SK-N-SH treated with all-trans-retinoic acid at 6 μM for 48 hours (cell line): ENCODE results near the gene ORM1.

ENCODE experiments used
- ATAC-seq: fragments of 200-7000 bp; cut with Tn5 transposase; 3 replicates; pipeline ENCODE4 v1.9.1; 2020; ENCODE audit warnings: mild to moderate bottlenecking, moderate library complexity
- ARNTL ChIP-seq: fragments of 450-650 bp; formaldehyde crosslinking; IDR thresholded peaks from 2 replicates; pipeline ENCODE4 v1.5.0; 2020; ENCODE audit warnings: low read depth, mild to moderate bottlenecking, moderate library complexity, borderline replicate concordance
- BACH2 ChIP-seq: fragments of 250-450 bp; sonication (Bioruptor Pico); IDR thresholded peaks from 2 replicates; pipeline ENCODE4 v1.9.0; 2021; ENCODE audit warnings: mild to moderate bottlenecking, borderline replicate concordance
- CREB5 ChIP-seq: fragments of 250-450 bp; sonication (Bioruptor Pico); IDR thresholded peaks from 2 replicates; pipeline ENCODE4 v1.5.1; 2020; ENCODE audit warnings: low read depth, mild to moderate bottlenecking, moderate library complexity
- CSDC2 ChIP-seq: fragments of 250-450 bp; sonication (Bioruptor Pico); IDR thresholded peaks from 2 replicates; pipeline ENCODE4 v1.5.0; 2020; ENCODE audit warnings: mild to moderate bottlenecking, moderate library complexity
- CSRNP3 ChIP-seq: fragments of 250-450 bp; sonication (Bioruptor Pico); IDR thresholded peaks from 2 replicates; pipeline ENCODE4 v1.5.1; 2021; ENCODE audit warnings: mild to moderate bottlenecking, moderate library complexity
- ESRRG ChIP-seq: fragments of 250-450 bp; sonication (Bioruptor Pico); IDR thresholded peaks from 2 replicates; pipeline ENCODE4 v1.6.1; 2021; ENCODE audit warnings: mild to moderate bottlenecking
- GLIS3 ChIP-seq: fragments of 250-450 bp; sonication (Bioruptor Pico); IDR thresholded peaks from 2 replicates; pipeline ENCODE4 v1.5.0; 2020; ENCODE audit warnings: mild to moderate bottlenecking, moderate library complexity
- ISL1 ChIP-seq: fragments of 250-450 bp; sonication (Bioruptor Pico); IDR thresholded peaks from 2 replicates; pipeline ENCODE4 v2.1.2; 2022; ENCODE audit warnings: mild to moderate bottlenecking, moderate library complexity
- PATZ1 ChIP-seq: fragments of 250-450 bp; sonication (Bioruptor Pico); IDR thresholded peaks from 2 replicates; pipeline ENCODE4 v1.8.0; 2020; ENCODE audit warnings: mild to moderate bottlenecking, moderate library complexity, borderline replicate concordance
- POU6F1 ChIP-seq: fragments of 250-450 bp; sonication (Bioruptor Pico); IDR thresholded peaks from 2 replicates; pipeline ENCODE4 v1.8.0; 2021; ENCODE audit warnings: low read depth, mild to moderate bottlenecking, moderate library complexity, borderline replicate concordance
- PPARA ChIP-seq: fragments of 250-450 bp; sonication (Bioruptor Pico); IDR thresholded peaks from 2 replicates; pipeline ENCODE4 v1.5.0; 2020; ENCODE audit warnings: mild to moderate bottlenecking, borderline replicate concordance
- RARB ChIP-seq: fragments of 250-450 bp; sonication (Bioruptor Pico); IDR thresholded peaks from 2 replicates; pipeline ENCODE4 v1.8.0; 2021; ENCODE audit warnings: mild to moderate bottlenecking, moderate library complexity
- TCF4 ChIP-seq: fragments of 250-450 bp; sonication (Bioruptor Pico); IDR thresholded peaks from 2 replicates; pipeline ENCODE4 v1.8.0; 2021; ENCODE audit warnings: mild to moderate bottlenecking, moderate library complexity, borderline replicate concordance
- TOX ChIP-seq: fragments of 250-450 bp; sonication (Bioruptor Pico); IDR thresholded peaks from 2 replicates; pipeline ENCODE4 v1.8.0; 2021; ENCODE audit warnings: mild to moderate bottlenecking, moderate library complexity, borderline replicate concordance
- TSHZ2 ChIP-seq: fragments of 250-450 bp; sonication (Bioruptor Pico); IDR thresholded peaks from 2 replicates; pipeline ENCODE4 v1.5.0; 2020; ENCODE audit warnings: mild to moderate bottlenecking, moderate library complexity
- ZC3H10 ChIP-seq: fragments of 250-450 bp; sonication (Bioruptor Pico); IDR thresholded peaks from 2 replicates; pipeline ENCODE4 v1.5.1; 2021; ENCODE audit warnings: mild to moderate bottlenecking, moderate library complexity
- ZFP3 ChIP-seq: fragments of 250-450 bp; sonication (Bioruptor Pico); IDR thresholded peaks from 2 replicates; pipeline ENCODE4 v1.5.0; 2020; ENCODE audit warnings: mild to moderate bottlenecking, moderate library complexity
- ZFP30 ChIP-seq: fragments of 450-650 bp; formaldehyde crosslinking; IDR thresholded peaks from 2 replicates; pipeline ENCODE4 v1.5.0; 2022; ENCODE audit warnings: mild to moderate bottlenecking, moderate library complexity
- ZNF565 ChIP-seq: fragments of 450-650 bp; formaldehyde crosslinking; conservative IDR thresholded peaks from 2 replicates; pipeline ENCODE4 v1.5.0; 2020; ENCODE audit warnings: low read depth, mild to moderate bottlenecking, moderate library complexity
- ZNF70 ChIP-seq: fragments of 450-650 bp; formaldehyde crosslinking; IDR thresholded peaks from 2 replicates; pipeline ENCODE4 v1.5.0; 2020; ENCODE audit warnings: mild to moderate bottlenecking, moderate library complexity
- ZNF8 ChIP-seq: fragments of 450-650 bp; formaldehyde crosslinking; IDR thresholded peaks from 2 replicates; pipeline ENCODE4 v1.5.0; 2020; ENCODE audit warnings: mild to moderate bottlenecking, moderate library complexity

Gene ORM1

GRCh38 chr9:114308361-114308950 is 14.4 kb upstream of the ORM1 start:
- ATAC-seq = no peak
- TF ChIP-seq RARB (CRISPR knock-in tag) (no peak), ZFP3 (CRISPR knock-in tag) (no peak), CSRNP3 (CRISPR knock-in tag) (no peak), ZNF565 (CRISPR knock-in tag) (no peak), PATZ1 (CRISPR knock-in tag) (no peak), BACH2 (CRISPR knock-in tag) (no peak), TOX (CRISPR knock-in tag) (no peak), PPARA (CRISPR knock-in tag) (no peak), ZNF8 (CRISPR knock-in tag) (no peak), GLIS3 (no peak), ZNF70 (CRISPR knock-in tag) (no peak), ARNTL (no peak), ZFP30 (CRISPR knock-in tag) (no peak)

- no peak for TF ChIP-seq ZC3H10
- no peak for TF ChIP-seq RARB (CRISPR knock-in tag)
- no peak for TF ChIP-seq CREB5 (CRISPR knock-in tag)
- TF ChIP-seq TCF4 (CRISPR knock-in tag) = no peak
- TF ChIP-seq ZNF8 (CRISPR knock-in tag) = no peak
- TF ChIP-seq POU6F1 = no peak
- TF ChIP-seq PPARA (CRISPR knock-in tag) = no peak
- no peak for TF ChIP-seq ISL1 (CRISPR knock-in tag)
- no peak for TF ChIP-seq CSRNP3 (CRISPR knock-in tag)
- TF ChIP-seq CSDC2 (CRISPR knock-in tag) = no peak
- TF ChIP-seq GLIS3 = no peak
- TF ChIP-seq ZNF70 (CRISPR knock-in tag) = no peak
- TF ChIP-seq TOX (CRISPR knock-in tag) = no peak
- no peak for ATAC-seq
These were observed 13.8 kb upstream of the ORM1 start for GRCh38 chr9:114309096-114309495.

- no peak for ATAC-seq
- TF ChIP-seq PATZ1 (CRISPR knock-in tag) (no peak), ISL1 (CRISPR knock-in tag) (no peak), ZFP30 (CRISPR knock-in tag) (no peak), TSHZ2 (CRISPR knock-in tag) (no peak), CREB5 (CRISPR knock-in tag) (no peak), ZNF8 (CRISPR knock-in tag) (no peak), ESRRG (CRISPR knock-in tag) (no peak), ZNF70 (CRISPR knock-in tag) (no peak), ARNTL (no peak)
These were observed 12.1 kb upstream of the ORM1 start for GRCh38 chr9:114310471-114311450.
